Panc1 (cell line): ENCODE measurements around the gene BRF1.

Source experiments
- CTCF ChIP-seq: fragments of 450-650 bp; IDR thresholded peaks from 2 replicates; pipeline ENCODE4 v1.5.1; 2017; ENCODE audit warnings: mild to moderate bottlenecking
- POLR2AphosphoS5 ChIP-seq: IDR thresholded peaks from 2 replicates; pipeline ENCODE4 v1.6.1; 2012; ENCODE audit warnings: mild to moderate bottlenecking, low read depth, low read length, moderate library complexity
- SIN3A ChIP-seq: IDR thresholded peaks from 2 replicates; pipeline ENCODE4 v1.6.1; 2012; ENCODE audit warnings: low read depth, mild to moderate bottlenecking, low read length, moderate library complexity, borderline replicate concordance; ENCODE audit not compliant: insufficient read depth
- TF ChIP-seq, protein P1 (sequence below), 2 experiments: IDR thresholded peaks; 2 replicates each; pipeline ENCODE4 v1.6.1; 2011 to 2012; ENCODE audit warnings: low read depth in 2 of 2, control low read depth in 1 of 2, low read length in 1 of 2, mild to moderate bottlenecking in 1 of 2, moderate library complexity in 1 of 2; ENCODE audit not compliant: insufficient read depth in 1 of 2

DNA sequence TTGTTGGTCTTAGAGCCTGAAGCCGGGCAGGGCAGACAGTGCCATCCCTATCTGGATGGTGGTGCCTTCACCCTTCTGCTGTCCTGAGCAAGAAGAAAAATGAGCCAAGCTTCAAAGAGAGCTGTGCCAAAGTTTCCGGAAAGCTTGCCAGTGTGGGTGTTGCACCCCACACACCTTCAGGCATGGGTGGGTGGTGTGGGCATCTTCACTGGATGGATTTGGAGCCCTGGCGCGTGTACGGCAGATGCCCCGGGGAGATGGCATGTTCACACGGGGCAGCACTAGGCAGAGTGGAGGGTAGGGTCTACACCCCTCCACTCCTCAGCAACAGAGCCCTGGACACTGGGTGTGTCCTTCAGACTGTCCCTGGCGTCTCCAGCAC is 46.8 kb upstream of the BRF1 start:
- TF ChIP-seq SIN3A: no peak
- no peak for TF ChIP-seq CTCF
- TF ChIP-seq, protein P1, sequence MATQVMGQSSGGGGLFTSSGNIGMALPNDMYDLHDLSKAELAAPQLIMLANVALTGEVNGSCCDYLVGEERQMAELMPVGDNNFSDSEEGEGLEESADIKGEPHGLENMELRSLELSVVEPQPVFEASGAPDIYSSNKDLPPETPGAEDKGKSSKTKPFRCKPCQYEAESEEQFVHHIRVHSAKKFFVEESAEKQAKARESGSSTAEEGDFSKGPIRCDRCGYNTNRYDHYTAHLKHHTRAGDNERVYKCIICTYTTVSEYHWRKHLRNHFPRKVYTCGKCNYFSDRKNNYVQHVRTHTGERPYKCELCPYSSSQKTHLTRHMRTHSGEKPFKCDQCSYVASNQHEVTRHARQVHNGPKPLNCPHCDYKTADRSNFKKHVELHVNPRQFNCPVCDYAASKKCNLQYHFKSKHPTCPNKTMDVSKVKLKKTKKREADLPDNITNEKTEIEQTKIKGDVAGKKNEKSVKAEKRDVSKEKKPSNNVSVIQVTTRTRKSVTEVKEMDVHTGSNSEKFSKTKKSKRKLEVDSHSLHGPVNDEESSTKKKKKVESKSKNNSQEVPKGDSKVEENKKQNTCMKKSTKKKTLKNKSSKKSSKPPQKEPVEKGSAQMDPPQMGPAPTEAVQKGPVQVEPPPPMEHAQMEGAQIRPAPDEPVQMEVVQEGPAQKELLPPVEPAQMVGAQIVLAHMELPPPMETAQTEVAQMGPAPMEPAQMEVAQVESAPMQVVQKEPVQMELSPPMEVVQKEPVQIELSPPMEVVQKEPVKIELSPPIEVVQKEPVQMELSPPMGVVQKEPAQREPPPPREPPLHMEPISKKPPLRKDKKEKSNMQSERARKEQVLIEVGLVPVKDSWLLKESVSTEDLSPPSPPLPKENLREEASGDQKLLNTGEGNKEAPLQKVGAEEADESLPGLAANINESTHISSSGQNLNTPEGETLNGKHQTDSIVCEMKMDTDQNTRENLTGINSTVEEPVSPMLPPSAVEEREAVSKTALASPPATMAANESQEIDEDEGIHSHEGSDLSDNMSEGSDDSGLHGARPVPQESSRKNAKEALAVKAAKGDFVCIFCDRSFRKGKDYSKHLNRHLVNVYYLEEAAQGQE (IDR thresholded peaks at IDR 0.05; ENCODE audit: insufficient read depth in 1 of 2, low read depth in 2 of 2, low read length in 1 of 2): no peak
- TF ChIP-seq POLR2AphosphoS5: no peak
